ENCODE measurements around the gene CCND1. TPM values are rescaled to one million over a fixed set of nuclear protein-coding genes. Genes with fewer than 3 reads are reported as not detected.

CCND1 gene
- total and polyA plus RNA-seq, 10 of the 15 experiments (the other 5 are each of a cell fraction or from before 2014, with no cell fraction given): 0.09 to 6.6 (median 0.59) TPM; not detected in 2

DNA sequence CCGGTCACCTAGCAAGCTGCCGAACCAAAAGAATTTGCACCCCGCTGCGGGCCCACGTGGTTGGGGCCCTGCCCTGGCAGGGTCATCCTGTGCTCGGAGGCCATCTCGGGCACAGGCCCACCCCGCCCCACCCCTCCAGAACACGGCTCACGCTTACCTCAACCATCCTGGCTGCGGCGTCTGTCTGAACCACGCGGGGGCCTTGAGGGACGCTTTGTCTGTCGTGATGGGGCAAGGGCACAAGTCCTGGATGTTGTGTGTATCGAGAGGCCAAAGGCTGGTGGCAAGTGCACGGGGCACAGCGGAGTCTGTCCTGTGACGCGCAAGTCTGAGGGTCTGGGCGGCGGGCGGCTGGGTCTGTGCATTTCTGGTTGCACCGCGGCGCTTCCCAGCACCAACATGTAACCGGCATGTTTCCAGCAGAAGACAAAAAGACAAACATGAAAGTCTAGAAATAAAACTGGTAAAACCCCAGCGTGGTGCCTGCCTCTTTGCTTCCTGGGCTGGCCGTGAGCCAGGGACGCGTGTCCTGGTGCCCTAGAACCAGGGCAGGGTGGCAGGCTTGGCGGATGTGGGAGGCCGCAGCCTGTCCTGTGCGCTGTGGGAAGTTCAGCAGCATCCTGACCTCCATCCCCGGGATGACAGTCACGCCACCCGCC lies 13.2 kb downstream of the CCND1 start:
- TF ChIP-seq RELA (IDR thresholded peaks at IDR 0.05; ENCODE audit: borderline replicate concordance, partially characterized antibody) (no peak), IKZF1 (conservative IDR thresholded peaks at IDR 0.05) (no peak), KAT2A (conservative IDR thresholded peaks at IDR 0.05; ENCODE audit: control insufficient read depth, low read depth, low read length) (no peak), JUND (IDR thresholded peaks at IDR 0.05; ENCODE audit: low read depth, low read length) (no peak), BHLHE40 (IDR thresholded peaks at IDR 0.05; ENCODE audit: borderline replicate concordance in 1 of 2, low read depth in 2 of 2, low read length in 1 of 2) (no peak), TAF1 (IDR thresholded peaks at IDR 0.05; ENCODE audit: borderline replicate concordance, low read depth, low read length) (no peak), MXI1 (IDR thresholded peaks at IDR 0.05; ENCODE audit: low read depth, low read length) (no peak), PML (IDR thresholded peaks at IDR 0.05; ENCODE audit: low read length) (no peak)
- TF ChIP-seq, protein P1, sequence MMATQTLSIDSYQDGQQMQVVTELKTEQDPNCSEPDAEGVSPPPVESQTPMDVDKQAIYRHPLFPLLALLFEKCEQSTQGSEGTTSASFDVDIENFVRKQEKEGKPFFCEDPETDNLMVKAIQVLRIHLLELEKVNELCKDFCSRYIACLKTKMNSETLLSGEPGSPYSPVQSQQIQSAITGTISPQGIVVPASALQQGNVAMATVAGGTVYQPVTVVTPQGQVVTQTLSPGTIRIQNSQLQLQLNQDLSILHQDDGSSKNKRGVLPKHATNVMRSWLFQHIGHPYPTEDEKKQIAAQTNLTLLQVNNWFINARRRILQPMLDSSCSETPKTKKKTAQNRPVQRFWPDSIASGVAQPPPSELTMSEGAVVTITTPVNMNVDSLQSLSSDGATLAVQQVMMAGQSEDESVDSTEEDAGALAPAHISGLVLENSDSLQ (IDR thresholded peaks at IDR 0.05): no peak
- TF ChIP-seq, protein P2, sequence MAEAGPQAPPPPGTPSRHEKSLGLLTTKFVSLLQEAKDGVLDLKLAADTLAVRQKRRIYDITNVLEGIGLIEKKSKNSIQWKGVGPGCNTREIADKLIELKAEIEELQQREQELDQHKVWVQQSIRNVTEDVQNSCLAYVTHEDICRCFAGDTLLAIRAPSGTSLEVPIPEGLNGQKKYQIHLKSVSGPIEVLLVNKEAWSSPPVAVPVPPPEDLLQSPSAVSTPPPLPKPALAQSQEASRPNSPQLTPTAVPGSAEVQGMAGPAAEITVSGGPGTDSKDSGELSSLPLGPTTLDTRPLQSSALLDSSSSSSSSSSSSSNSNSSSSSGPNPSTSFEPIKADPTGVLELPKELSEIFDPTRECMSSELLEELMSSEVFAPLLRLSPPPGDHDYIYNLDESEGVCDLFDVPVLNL (IDR thresholded peaks at IDR 0.05; ENCODE audit: low read depth, low read length): no peak
- TF ChIP-seq, protein P3, sequence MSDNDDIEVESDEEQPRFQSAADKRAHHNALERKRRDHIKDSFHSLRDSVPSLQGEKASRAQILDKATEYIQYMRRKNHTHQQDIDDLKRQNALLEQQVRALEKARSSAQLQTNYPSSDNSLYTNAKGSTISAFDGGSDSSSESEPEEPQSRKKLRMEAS (IDR thresholded peaks at IDR 0.05; ENCODE audit: low read depth, low read length): no peak
- no peak for FAIRE-seq
- DNase-seq (ENCODE audit: low read depth, low spot score): no peak
- intact Hi-C loops (cut with micrococcal nuclease; ENCODE audit: unreplicated experiment) (no loop called here), in situ Hi-C loops (cut with MboI) (no loop called here)
- ChIA-PET SMC1A (ENCODE audit: uncharacterized antibody, unreplicated experiment) (no interaction called here), RAD21 (ENCODE audit: unreplicated experiment) (no interaction called here), POLR2A (no interaction called here), CTCF (interaction anchor here (1.6 kb wide), 1 partner anchor 16 kb away, joined by 4 read pairs; no protein-coding TSS in a partner anchor)
- no peaks in the 10 kb centered on the region for H3K4me1 ChIP-seq (ENCODE audit: control insufficient read depth, insufficient read depth, low read length)
- no peaks in the 10 kb centered on the region for H3K79me2 ChIP-seq (ENCODE audit: control insufficient read depth, insufficient read depth, low read length)
- H3K27ac ChIP-seq (ENCODE audit: control insufficient read depth, insufficient read depth): no peak overlapping the region
- no peak overlapping the region for H3K4me2 ChIP-seq (ENCODE audit: control insufficient read depth, insufficient read depth)
- H3K36me3 ChIP-seq (ENCODE audit: control insufficient read depth in 2 of 2, insufficient read depth in 2 of 2, low read length in 1 of 2): no peaks in the 10 kb centered on the region
- H3K9ac ChIP-seq (ENCODE audit: control insufficient read depth, insufficient read depth, low read length): no peak overlapping the region
- H3K9me3 ChIP-seq (replicated peaks; ENCODE audit: control insufficient read depth, insufficient read depth, low read length): no peaks in the 10 kb centered on the region; the same call in 2 of the 3 replicates
- 80% methylated on average over 35 of the region's 38 CpGs for WGBS (ENCODE audit: insufficient coverage, insufficient replicate concordance, low lambda C conversion rate, missing lambda C conversion rate)
- ATAC-seq: no peak
- no TSS peak for BruUV-seq (replicated peaks)
- H2AFZ ChIP-seq (ENCODE audit: control insufficient read depth, low read depth, low read length): no peak overlapping the region
- no peaks in the 10 kb centered on the region for H4K20me1 ChIP-seq (ENCODE audit: control insufficient read depth, insufficient read depth)
- no peaks in the 10 kb centered on the region for H3K27me3 ChIP-seq (replicated peaks in 1 of 2; ENCODE audit: control insufficient read depth in 2 of 2, insufficient read depth in 2 of 2, low read length in 1 of 2)
- no peak overlapping the region for H3K4me3 ChIP-seq
